Astrocyte (in vitro differentiated cells and primary cell): ENCODE data around the gene GNAQ. TPM values are rescaled to one million over a fixed set of nuclear protein-coding genes. Genes with fewer than 3 reads are reported as not detected.
A peak's percentile ranks its signal among the peaks of the same experiment; 100 is the strongest.

Experiments used
- DNase-seq: peaks from one replicate; pipeline ENCODE4 v3.0.0-alpha.2; 2010; ENCODE audit warnings: low read depth
- FAIRE-seq: peaks from 2 replicates; lab custom pipeline; 2011; peaks lifted over from hg19 to GRCh38; lab: Jason Lieb, UNC
- H2AFZ ChIP-seq: 2 replicates; pipeline ENCODE4 v1.6.0; 2012; ENCODE audit warnings: low read depth, low read length, inconsistent platforms
- H3K27ac ChIP-seq: 2 replicates; pipeline ENCODE4 v1.5.1; 2011; ENCODE audit warnings: low read depth, low read length, inconsistent platforms
- H3K27me3 ChIP-seq: 2 replicates; pipeline ENCODE4 v1.6.0; 2011; ENCODE audit warnings: low read length, inconsistent platforms; ENCODE audit not compliant: insufficient read depth
- H3K36me3 ChIP-seq: 2 replicates; pipeline ENCODE4 v1.5.1; 2011; ENCODE audit warnings: low read length, inconsistent platforms; ENCODE audit not compliant: insufficient read depth
- H3K4me1 ChIP-seq: 2 replicates; pipeline ENCODE4 v1.5.1; 2011; ENCODE audit warnings: low read length, inconsistent platforms; ENCODE audit not compliant: insufficient read depth
- H3K4me2 ChIP-seq: 2 replicates; pipeline ENCODE4 v1.6.0; 2012; ENCODE audit warnings: low read length, inconsistent platforms
- H3K4me3 ChIP-seq: 2 replicates; pipeline ENCODE4 v1.5.1; 2011; ENCODE audit warnings: low read depth, mild to moderate bottlenecking, low read length, inconsistent platforms; ENCODE audit not compliant: insufficient read depth
- H3K79me2 ChIP-seq: 2 replicates; pipeline ENCODE4 v1.6.0; 2012; ENCODE audit warnings: mild to moderate bottlenecking, low read length, inconsistent platforms; ENCODE audit not compliant: insufficient read depth
- H3K9ac ChIP-seq: 2 replicates; pipeline ENCODE4 v1.6.0; 2012; ENCODE audit warnings: mild to moderate bottlenecking, low read length, inconsistent platforms
- H3K9me3 ChIP-seq: 2 replicates; pipeline ENCODE4 v1.5.1; 2012; ENCODE audit warnings: low read depth, mild to moderate bottlenecking, low read length, inconsistent platforms; ENCODE audit not compliant: insufficient read depth
- H4K20me1 ChIP-seq: 2 replicates; pipeline ENCODE4 v1.6.0; 2012; ENCODE audit warnings: low read length, inconsistent platforms; ENCODE audit not compliant: insufficient read depth
- H3K27ac Mint-ChIP-seq: one replicate; pipeline ENCODE4 v1.8.0; 2021; ENCODE audit warnings: mild to moderate bottlenecking, mixed read lengths; ENCODE audit not compliant: unreplicated experiment
- H3K27me3 Mint-ChIP-seq: one replicate; pipeline ENCODE4 v1.8.0; 2021; ENCODE audit warnings: low read depth, mixed read lengths; ENCODE audit not compliant: unreplicated experiment
- H3K36me3 Mint-ChIP-seq: one replicate; pipeline ENCODE4 v1.8.0; 2021; ENCODE audit warnings: low read depth, mixed read lengths; ENCODE audit not compliant: unreplicated experiment
- H3K4me1 Mint-ChIP-seq: one replicate; pipeline ENCODE4 v1.8.0; 2021; ENCODE audit warnings: low read depth, mixed read lengths; ENCODE audit not compliant: unreplicated experiment
- H3K4me3 Mint-ChIP-seq: one replicate; pipeline ENCODE4 v1.8.0; 2021; ENCODE audit warnings: mild to moderate bottlenecking, moderate library complexity, mixed read lengths; ENCODE audit not compliant: unreplicated experiment
- H3K9me3 Mint-ChIP-seq: one replicate; pipeline ENCODE4 v1.8.0; 2021; ENCODE audit warnings: mild to moderate bottlenecking, mixed read lengths; ENCODE audit not compliant: unreplicated experiment
- EZH2 ChIP-seq: IDR thresholded peaks from 2 replicates; pipeline ENCODE4 v1.6.1; 2012; ENCODE audit warnings: mild to moderate bottlenecking, low read length, inconsistent platforms; ENCODE audit not compliant: insufficient read depth
- total RNA-seq: library from RNA; stranded (reverse); gene quantifications from 2 replicates; pipeline ENCODE4 v1.2.1, GENCODE V29; 2021
- TF ChIP-seq, protein P1 (sequence below): IDR thresholded peaks from 2 replicates; pipeline ENCODE4 v1.5.1; 2011; ENCODE audit warnings: low read depth, mild to moderate bottlenecking, inconsistent platforms, low read length, moderate library complexity; ENCODE audit not compliant: insufficient read depth

Gene GNAQ
- total RNA-seq, 1 donor from 2014 or later: 74.9 TPM

DNA sequence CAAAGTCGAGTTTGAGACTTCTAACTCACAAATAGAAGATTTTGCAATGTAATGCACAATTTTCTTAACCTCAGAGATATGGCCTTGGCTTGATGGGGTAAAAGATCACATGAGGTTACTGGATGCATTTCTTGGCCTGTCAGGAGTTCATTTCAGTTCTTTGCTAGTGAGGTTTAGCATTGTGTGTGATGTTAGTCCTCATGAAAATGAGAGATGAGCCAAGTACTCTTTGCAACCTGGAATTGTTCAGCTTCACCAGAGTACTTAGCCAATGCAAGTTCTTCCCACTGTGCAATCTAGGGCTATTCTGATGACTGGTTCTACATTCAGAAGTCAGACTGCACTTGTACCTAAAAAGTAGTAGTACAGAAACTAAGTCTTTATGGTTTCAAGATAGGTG lies 24.9 kb downstream of the GNAQ start:
- Histone ChIP-seq H3K79me2 (peaks cover 94% of the 10 kb centered on the region), H4K20me1 (peaks cover 62% of the 10 kb centered on the region), H3K4me1 (peaks cover 17% of the 10 kb centered on the region), H3K4me3 (no peak overlapping the region), H3K36me3 (no peaks in the 10 kb centered on the region), H3K27me3 (no peaks in the 10 kb centered on the region), H3K9ac (no peak overlapping the region), H2AFZ (no peak overlapping the region), H3K27ac (no peak overlapping the region), H3K4me2 (no peak overlapping the region), H3K9me3 (no peaks in the 10 kb centered on the region)
- Mint-ChIP-seq H3K4me3 (no peak overlapping the region), H3K9me3 (no peaks in the 10 kb centered on the region), H3K27ac (no peak overlapping the region), H3K36me3 (peaks cover 4% of the 10 kb centered on the region), H3K4me1 (peaks cover 43% of the 10 kb centered on the region), H3K27me3 (no peaks in the 10 kb centered on the region)
- no peak for FAIRE-seq
- TF ChIP-seq, protein P1, sequence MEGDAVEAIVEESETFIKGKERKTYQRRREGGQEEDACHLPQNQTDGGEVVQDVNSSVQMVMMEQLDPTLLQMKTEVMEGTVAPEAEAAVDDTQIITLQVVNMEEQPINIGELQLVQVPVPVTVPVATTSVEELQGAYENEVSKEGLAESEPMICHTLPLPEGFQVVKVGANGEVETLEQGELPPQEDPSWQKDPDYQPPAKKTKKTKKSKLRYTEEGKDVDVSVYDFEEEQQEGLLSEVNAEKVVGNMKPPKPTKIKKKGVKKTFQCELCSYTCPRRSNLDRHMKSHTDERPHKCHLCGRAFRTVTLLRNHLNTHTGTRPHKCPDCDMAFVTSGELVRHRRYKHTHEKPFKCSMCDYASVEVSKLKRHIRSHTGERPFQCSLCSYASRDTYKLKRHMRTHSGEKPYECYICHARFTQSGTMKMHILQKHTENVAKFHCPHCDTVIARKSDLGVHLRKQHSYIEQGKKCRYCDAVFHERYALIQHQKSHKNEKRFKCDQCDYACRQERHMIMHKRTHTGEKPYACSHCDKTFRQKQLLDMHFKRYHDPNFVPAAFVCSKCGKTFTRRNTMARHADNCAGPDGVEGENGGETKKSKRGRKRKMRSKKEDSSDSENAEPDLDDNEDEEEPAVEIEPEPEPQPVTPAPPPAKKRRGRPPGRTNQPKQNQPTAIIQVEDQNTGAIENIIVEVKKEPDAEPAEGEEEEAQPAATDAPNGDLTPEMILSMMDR: no peak
- TF ChIP-seq EZH2: no peak
- DNase-seq: no peak

DNA sequence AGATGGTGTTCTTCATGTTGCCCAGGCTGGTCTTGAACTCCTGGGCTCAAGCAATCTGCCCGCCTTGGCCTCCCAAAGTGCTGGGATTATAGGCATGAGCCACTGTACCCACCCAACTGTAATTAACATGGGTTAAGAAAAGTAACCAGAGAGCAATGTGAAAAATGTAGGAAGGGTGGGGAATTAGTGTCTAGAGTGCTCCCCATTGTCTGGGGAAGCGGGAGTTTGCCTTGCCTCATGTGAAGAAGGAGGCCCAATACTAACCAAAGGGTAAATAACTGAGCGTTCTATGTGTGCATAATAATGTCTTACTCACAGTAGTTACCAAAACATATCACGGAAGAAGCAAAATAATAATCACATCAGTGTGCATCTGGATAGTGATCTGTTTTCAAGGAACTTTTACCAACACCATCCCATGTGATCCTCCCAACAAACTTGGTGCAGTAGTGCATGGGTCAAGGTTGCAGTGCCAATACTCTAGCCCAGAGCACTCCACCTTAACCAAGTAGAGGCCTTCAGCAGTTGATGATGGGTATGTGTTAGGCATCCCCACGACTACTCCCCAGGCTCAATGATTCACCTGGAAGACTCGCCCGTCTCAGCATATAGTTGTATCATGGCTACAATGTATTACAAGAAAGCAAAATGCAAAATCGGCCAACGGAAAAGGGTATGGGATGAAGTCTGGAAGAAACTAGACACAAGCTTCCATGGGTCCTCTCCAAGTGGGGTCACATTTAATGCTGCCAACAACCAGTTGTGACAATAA lies 26.2 kb downstream of the GNAQ start:
- H3K4me1 Mint-ChIP-seq: peaks cover 36% of the 10 kb centered on the region
- DNase-seq (peak; percentile 70), FAIRE-seq (no peak)
- H3K27me3 ChIP-seq: no peaks in the 10 kb centered on the region
- TF ChIP-seq EZH2: no peak
- TF ChIP-seq, protein P1: no peak
- H3K36me3 Mint-ChIP-seq: peaks cover 4% of the 10 kb centered on the region
- peaks cover 50% of the 10 kb centered on the region for H4K20me1 ChIP-seq
- H3K4me2 ChIP-seq: no peak overlapping the region
- H3K4me3 ChIP-seq: no peak overlapping the region
- H3K4me1 ChIP-seq: peaks cover 21% of the 10 kb centered on the region
- H3K27ac ChIP-seq: peak overlapping the region; percentile 7
- no peak overlapping the region for H2AFZ ChIP-seq
- no peak overlapping the region for H3K9ac ChIP-seq
- H3K27ac Mint-ChIP-seq: peak overlapping the region; percentile 29
- H3K9me3 ChIP-seq: no peaks in the 10 kb centered on the region
- H3K4me3 Mint-ChIP-seq: no peak overlapping the region
- H3K27me3 Mint-ChIP-seq: no peaks in the 10 kb centered on the region
- no peaks in the 10 kb centered on the region for H3K36me3 ChIP-seq
- peaks cover 92% of the 10 kb centered on the region for H3K79me2 ChIP-seq
- H3K9me3 Mint-ChIP-seq: no peaks in the 10 kb centered on the region
